ENCODE results near the gene NPPC. TPM values are rescaled to one million over a fixed set of nuclear protein-coding genes. Genes with fewer than 3 reads are reported as not detected.
"Not testable (repeated sequence)": the region's sequence is repeated elsewhere in the genome, so short reads cannot be mapped to it uniquely, and the experiment has no call there.

Gene NPPC
- total and polyA plus RNA-seq, 5 experiments from 2014 or later = 0.27 TPM; not detected in 4

- Mint-ChIP-seq H3K27me3 (peaks cover 0 to 4% (median 0%) of the 10 kb centered on the region in 5 donors), H3K36me3 (no peaks in the 10 kb centered on the region), H3K4me3 (no peak overlapping the region), H3K4me1 (peaks cover 0 to 17% (median 15%) of the 10 kb centered on the region in 4 donors), H3K9me3 (no peaks in the 10 kb centered on the region), H3K27ac (peak overlapping the region in 1 of 10 donors; percentile 32)
- POLR2A ChIA-PET = no interaction called here
- DNase-seq (no peak), ATAC-seq (no peak)
Observed at GRCh38 chr2:231914077-231914690, 12.0 kb downstream of the NPPC start.

- POLR2A ChIA-PET = interaction anchor here (0.7 kb wide), 1 partner anchor 61 kb away, joined by 7 read pairs; no protein-coding TSS in a partner anchor
- Mint-ChIP-seq H3K9me3 (no peaks in the 10 kb centered on the region), H3K4me3 (no peak overlapping the region), H3K36me3 (no peaks in the 10 kb centered on the region), H3K27me3 (peaks cover 0 to 1% (median 0%) of the 10 kb centered on the region in 5 donors), H3K4me1 (peaks cover 0 to 17% (median 15%) of the 10 kb centered on the region in 4 donors), H3K27ac (no peak overlapping the region)
- no peak for ATAC-seq
- DNase-seq = no peak
Observed at GRCh38 chr2:231911381-231911780, 14.8 kb downstream of the NPPC start.

- POLR2A ChIA-PET = no interaction called here
- no peak for ATAC-seq
- Mint-ChIP-seq H3K36me3 (no peaks in the 10 kb centered on the region), H3K9me3 (no peaks in the 10 kb centered on the region), H3K4me1 (peaks cover 0 to 17% (median 15%) of the 10 kb centered on the region in 4 donors), H3K27ac (peak overlapping the region in 1 of 10 donors; percentile 20), H3K4me3 (peak overlapping the region in 1 of 10 donors; percentile 24), H3K27me3 (peaks cover 0 to 1% (median 0%) of the 10 kb centered on the region in 5 donors)
- no peak for DNase-seq
Observed at GRCh38 chr2:231910771-231911170, 15.4 kb downstream of the NPPC start.

DNA sequence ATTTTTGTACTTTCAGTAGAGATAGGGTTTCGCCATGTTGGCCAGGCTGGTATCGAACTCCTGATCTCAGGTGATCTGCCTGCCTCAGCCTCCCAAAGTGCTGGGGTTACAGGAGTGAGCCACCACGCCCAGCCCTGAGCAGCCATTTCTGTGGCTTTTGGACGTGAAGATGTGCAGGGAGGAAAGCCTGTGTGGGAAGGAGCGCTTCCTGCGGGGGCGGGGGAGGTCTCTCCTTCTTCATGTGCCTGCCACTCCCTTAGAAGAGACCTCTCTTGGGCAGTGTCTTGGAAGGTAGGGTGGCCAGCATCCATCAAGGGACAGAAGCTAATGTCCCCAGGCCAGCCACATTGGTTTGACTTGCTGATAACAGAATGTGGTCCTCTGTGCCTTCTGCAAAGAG, 16.0 kb downstream of the NPPC start:
- H3K9me3 Mint-ChIP-seq, ATAC-seq, POLR2A ChIA-PET: not testable (repeated sequence)

GRCh38 chr2:231909631-231910030, 16.6 kb downstream of the NPPC start:
- Mint-ChIP-seq H3K9me3 (no peaks in the 10 kb centered on the region), H3K27ac (peak overlapping the region in 5 of 10 donors; percentile 27 to 82 (median 47)), H3K27me3 (peaks cover 0 to 1% (median 0%) of the 10 kb centered on the region in 5 donors), H3K36me3 (no peaks in the 10 kb centered on the region), H3K4me3 (peak overlapping the region in 2 of 10 donors; percentile 34), H3K4me1 (peaks cover 0 to 17% (median 15%) of the 10 kb centered on the region in 4 donors)
- DNase-seq = no peak
- no peak for ATAC-seq
- POLR2A ChIA-PET = no interaction called here

More for the DNA sequence above, 16.0 kb downstream of the NPPC start:
- H3K27ac Mint-ChIP-seq = peak overlapping the region in 5 of 10 donors; percentile 24 to 82 (median 43)
- H3K4me1 Mint-ChIP-seq = peaks cover 0 to 17% (median 15%) of the 10 kb centered on the region in 4 donors
- not testable (repeated sequence) for H3K36me3 Mint-ChIP-seq, H3K27me3 Mint-ChIP-seq, DNase-seq
- H3K4me3 Mint-ChIP-seq = peak overlapping the region in 2 of 10 donors; percentile 16 to 34

GRCh38 chr2:231908584-231908983, 17.6 kb downstream of the NPPC start:
- Mint-ChIP-seq H3K27ac (peak overlapping the region in 1 of 10 donors; percentile 79), H3K36me3 (no peaks in the 10 kb centered on the region), H3K4me1 (peaks cover 0 to 17% (median 15%) of the 10 kb centered on the region in 4 donors), H3K4me3 (no peak overlapping the region), H3K27me3 (peaks cover 0 to 1% (median 0%) of the 10 kb centered on the region in 5 donors), H3K9me3 (no peaks in the 10 kb centered on the region)
- ATAC-seq = no peak
- POLR2A ChIA-PET = no interaction called here
- DNase-seq = no peak

DNA sequence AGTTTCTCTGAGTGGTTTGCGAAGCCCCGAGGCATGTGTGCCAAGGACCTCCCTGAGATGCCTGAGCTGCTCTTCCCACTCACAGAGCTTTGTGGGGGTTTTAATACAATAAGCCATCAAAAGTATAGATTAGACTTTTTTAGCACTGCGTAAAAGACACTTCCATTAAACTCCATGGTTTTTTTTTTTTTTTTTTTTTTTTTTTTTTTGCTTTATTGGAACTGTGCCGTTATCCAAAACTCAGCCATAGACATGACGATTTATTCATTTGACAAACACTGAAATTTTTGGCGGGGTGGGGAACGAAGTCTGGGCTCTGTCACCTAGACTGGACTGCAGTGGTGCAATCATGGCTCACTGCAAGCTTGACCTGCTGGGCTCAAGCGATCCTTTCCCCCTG, 18.4 kb downstream of the NPPC start:
- H3K4me3 Mint-ChIP-seq = no peak overlapping the region
- DNase-seq (no peak), ATAC-seq (no peak)
- no peak overlapping the region for H3K27ac Mint-ChIP-seq
- peaks cover 0 to 17% (median 15%) of the 10 kb centered on the region in 4 donors for H3K4me1 Mint-ChIP-seq
- H3K27me3 Mint-ChIP-seq = no peaks in the 10 kb centered on the region
- no peaks in the 10 kb centered on the region for H3K36me3 Mint-ChIP-seq
- POLR2A ChIA-PET = no interaction called here
- H3K9me3 Mint-ChIP-seq = no peaks in the 10 kb centered on the region

DNA sequence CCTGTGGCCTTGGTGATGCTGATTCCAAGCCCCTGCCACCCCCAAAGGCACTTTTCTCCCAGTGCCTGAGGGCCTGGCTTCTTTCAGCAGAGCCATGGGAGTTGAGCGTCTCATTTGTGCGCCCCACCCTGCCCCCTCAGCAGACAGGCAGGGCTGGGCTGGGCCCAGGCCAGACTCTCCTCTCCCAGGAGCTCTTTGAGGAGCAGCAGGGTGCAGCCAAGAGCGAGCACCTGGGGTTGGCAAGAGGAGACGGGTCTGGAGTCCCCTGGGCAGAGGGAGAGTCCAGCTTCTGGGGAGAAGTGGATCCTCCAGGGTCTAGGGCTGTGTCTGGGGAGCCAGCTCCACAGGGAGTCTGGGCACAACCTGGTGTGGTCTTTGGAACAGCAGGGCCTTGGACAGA, 21.2 kb downstream of the NPPC start:
- no peak for DNase-seq
- no peak overlapping the region for H3K27ac Mint-ChIP-seq
- H3K4me3 Mint-ChIP-seq = no peak overlapping the region
- H3K4me1 Mint-ChIP-seq = peaks cover 0 to 7% (median 5%) of the 10 kb centered on the region in 4 donors
- no peak for ATAC-seq
- POLR2A ChIA-PET = no interaction called here
- H3K27me3 Mint-ChIP-seq = peaks cover 0 to 9% (median 2%) of the 10 kb centered on the region in 5 donors
- H3K9me3 Mint-ChIP-seq = no peaks in the 10 kb centered on the region
- no peaks in the 10 kb centered on the region for H3K36me3 Mint-ChIP-seq

- no peaks in the 10 kb centered on the region for H3K9me3 Mint-ChIP-seq
- no peak for ATAC-seq
- H3K36me3 Mint-ChIP-seq = no peaks in the 10 kb centered on the region
- no peak for DNase-seq
- POLR2A ChIA-PET = no interaction called here
- no peak overlapping the region for H3K4me3 Mint-ChIP-seq
- no peak overlapping the region for H3K27ac Mint-ChIP-seq
- H3K4me1 Mint-ChIP-seq = no peaks in the 10 kb centered on the region
- peaks cover 0 to 9% (median 2%) of the 10 kb centered on the region in 5 donors for H3K27me3 Mint-ChIP-seq
Observed at GRCh38 chr2:231904161-231904611, 22.0 kb downstream of the NPPC start.

DNA sequence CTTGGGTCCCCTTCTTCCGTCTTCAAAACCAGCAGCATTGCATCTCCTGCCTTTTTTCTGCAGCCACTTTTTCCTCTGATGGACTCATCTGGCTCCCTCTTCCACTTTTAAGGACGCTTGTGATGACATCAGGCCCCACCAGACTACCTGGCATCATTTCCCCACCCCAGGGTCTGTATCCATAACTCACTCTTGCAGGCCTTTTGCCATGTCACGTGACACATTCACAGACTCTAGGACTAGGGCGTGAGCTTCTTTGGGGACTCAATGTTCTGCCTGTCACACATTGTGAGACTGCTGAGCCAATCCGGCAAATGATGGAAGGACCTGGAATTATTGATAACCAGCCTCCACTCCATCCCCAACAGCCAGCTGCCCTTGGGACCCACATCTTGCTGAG, 23.6 kb downstream of the NPPC start:
- Mint-ChIP-seq H3K4me3 (no peak overlapping the region), H3K4me1 (no peaks in the 10 kb centered on the region), H3K27me3 (peaks cover 0 to 9% (median 2%) of the 10 kb centered on the region in 5 donors), H3K9me3 (no peaks in the 10 kb centered on the region), H3K27ac (no peak overlapping the region), H3K36me3 (no peaks in the 10 kb centered on the region)
- ATAC-seq (no peak), DNase-seq (no peak)
- POLR2A ChIA-PET = no interaction called here

DNA sequence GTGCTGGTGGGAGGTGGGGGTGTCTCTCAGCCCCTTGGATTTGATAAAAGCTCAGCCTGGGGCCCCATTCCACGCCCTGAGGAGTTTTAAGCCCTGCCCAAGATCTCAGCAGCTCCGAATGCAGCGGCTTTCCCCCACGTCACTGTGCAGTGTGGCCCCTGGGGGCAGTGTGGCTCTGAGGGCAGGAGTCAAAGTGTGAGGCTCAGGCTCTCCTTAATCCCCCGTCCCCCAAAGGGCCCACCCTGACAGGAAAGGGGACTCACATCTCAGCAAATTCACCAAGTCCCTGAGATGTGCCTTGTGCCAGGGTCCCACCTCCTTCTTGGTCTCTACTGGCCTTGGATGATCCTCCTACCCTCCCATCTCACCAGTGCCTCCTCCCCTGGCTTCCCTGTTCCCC, 25.2 kb downstream of the NPPC start:
- Mint-ChIP-seq H3K36me3 (no peaks in the 10 kb centered on the region), H3K4me1 (no peaks in the 10 kb centered on the region), H3K9me3 (no peaks in the 10 kb centered on the region), H3K4me3 (no peak overlapping the region), H3K27ac (peak overlapping the region in 1 of 10 donors; percentile 43), H3K27me3 (peaks cover 0 to 9% (median 2%) of the 10 kb centered on the region in 5 donors)
- POLR2A ChIA-PET = no interaction called here
- ATAC-seq = no peak
- no peak for DNase-seq

DNA sequence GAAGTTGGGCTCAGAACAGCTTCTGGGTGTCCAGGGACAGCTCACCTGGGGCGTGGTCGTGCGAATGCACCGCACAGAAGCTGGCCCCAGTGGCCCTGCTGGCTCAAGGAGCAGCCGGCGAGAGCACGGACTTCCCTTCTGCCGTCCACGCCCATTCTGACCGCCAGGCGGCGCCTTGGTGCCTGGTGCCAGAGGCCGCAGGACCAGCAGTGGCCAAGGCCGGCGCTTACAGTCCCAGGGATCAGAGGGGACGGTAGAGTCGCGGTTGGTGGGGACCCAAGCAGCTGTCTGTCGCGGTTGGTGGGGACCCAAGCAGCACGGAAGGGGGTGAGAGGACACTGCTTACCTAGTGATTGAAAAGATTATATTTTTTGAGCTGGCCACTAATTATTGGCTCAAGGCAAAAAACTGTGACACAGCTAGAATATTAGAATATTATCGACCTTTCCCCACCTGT, 25.7 kb downstream of the NPPC start:
- H3K4me3 Mint-ChIP-seq = no peak overlapping the region
- no peaks in the 10 kb centered on the region for H3K9me3 Mint-ChIP-seq
- peaks cover 0 to 9% (median 2%) of the 10 kb centered on the region in 5 donors for H3K27me3 Mint-ChIP-seq
- H3K36me3 Mint-ChIP-seq = no peaks in the 10 kb centered on the region
- POLR2A ChIA-PET = no interaction called here
- DNase-seq (peak in 6 of 10 donors; percentile 16 to 45 (median 33)), ATAC-seq (no peak)
- no peaks in the 10 kb centered on the region for H3K4me1 Mint-ChIP-seq
- no peak overlapping the region for H3K27ac Mint-ChIP-seq

DNA sequence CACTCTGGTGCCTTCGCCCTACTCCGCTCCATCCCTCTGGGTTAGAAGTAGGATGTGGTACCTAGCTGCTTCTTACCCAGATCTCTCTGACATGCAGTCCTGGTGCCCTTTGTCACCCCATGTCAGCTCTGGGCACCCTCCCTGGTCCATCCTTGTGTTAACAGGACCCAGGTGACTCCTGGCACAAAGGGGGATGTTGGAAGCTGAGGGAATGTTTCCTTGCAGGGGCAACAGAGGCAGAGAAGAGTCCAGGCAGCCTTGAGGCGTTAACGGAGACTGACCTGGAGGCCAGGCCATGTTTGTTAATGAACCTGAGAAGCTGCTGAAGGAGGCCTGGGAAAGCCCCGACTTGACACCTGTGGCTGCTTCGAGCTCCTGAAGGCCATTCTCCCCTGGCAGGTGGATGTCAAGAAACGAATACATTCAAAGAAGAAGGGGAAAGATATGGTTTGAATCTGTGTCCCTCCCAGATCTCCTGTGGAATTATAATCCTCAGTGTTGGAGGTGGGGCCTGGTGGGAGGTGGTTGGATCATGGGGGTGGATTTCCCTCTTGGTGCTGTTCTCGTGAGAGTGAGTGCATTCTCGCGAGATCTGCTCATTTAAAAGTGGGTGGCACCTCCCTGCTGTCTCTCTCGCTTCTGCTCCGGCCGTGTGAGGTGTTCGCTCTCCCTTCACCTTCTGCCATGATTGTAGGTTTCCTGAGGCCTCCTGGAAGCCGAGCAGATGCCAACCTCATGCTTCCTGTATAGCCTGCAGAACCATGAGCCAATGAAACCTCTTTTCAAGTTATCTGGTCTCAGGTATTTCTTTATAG, 31.4 kb downstream of the NPPC start:
- Mint-ChIP-seq H3K36me3 (no peaks in the 10 kb centered on the region), H3K27me3 (peaks cover 0 to 1% (median 0%) of the 10 kb centered on the region in 5 donors), H3K9me3 (no peaks in the 10 kb centered on the region), H3K4me1 (no peaks in the 10 kb centered on the region), H3K4me3 (no peak overlapping the region), H3K27ac (no peak overlapping the region)
- no peak for ATAC-seq
- POLR2A ChIA-PET = no interaction called here
- DNase-seq = no peak

All from naive thymus-derived CD8-positive, alpha-beta T cell (primary cell).